AG09319 (cell line): ENCODE measurements around the gene GGT1.
"Not testable (repeated sequence)": the region's sequence is repeated elsewhere in the genome, so short reads cannot be mapped to it uniquely, and the experiment has no call there.

Experiments used
- DNase-seq: peaks from one replicate; pipeline ENCODE4 v3.0.0-alpha.2; 2010; ENCODE audit warnings: low read depth; ENCODE audit errors: extremely low read depth
- TF ChIP-seq, protein P1 (sequence below): IDR thresholded peaks from 2 replicates; pipeline ENCODE4 v1.5.1; 2011; ENCODE audit warnings: low read depth, mild to moderate bottlenecking, inconsistent platforms, low read length, moderate library complexity

The GGT1 gene

DNA sequence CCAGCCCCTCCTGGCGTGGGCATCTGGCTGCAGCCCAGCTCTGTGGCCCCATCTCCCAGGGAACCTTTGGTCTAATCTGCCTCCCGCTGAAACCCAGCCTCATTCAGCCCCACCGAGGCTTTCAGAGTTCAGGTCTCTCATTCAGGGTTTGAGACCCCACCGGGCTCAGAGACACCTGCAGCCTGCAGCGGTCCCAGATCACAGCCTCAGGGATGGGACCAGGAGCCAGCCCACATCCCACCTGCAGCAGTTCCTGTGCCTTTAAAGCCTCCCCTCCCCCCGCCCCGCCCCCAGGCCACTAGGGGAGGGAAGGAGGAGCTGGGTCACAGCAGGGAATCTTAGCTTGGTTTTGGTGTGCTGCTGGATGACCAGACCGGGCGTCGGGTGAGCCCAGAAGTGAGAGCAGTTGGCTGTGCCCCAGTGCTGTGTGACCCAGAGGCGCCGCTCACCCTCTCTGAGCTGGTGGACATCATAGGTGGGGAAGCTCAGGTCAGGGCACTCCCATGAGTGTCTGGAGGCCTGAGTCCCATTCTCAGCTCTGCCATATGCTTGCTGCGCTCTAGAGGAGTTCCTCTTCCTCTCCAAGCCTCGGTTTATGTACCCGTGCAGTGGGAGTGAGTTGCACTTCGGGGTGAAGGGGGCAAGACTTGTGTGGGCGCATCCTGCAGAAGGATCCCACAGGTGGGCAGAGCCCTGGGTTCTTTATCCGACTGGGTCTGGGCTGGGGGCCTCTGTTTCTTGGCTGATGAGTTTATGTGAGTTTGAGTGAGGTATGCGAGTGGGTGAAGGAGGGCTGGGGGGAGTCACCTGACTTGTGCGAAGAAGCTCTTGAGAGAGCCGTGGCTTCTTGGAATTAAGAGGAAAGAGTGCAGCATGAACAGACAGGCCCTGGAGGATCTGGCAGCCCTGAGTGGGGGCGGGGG is at the start of gene GGT1:
Gene GGT1 (plus strand): TSS at position 347 of the 923 bp plus-strand sequence. CDS start 7,889 bp downstream, outside the sequence.
- not testable (repeated sequence) for DNase-seq

DNA sequence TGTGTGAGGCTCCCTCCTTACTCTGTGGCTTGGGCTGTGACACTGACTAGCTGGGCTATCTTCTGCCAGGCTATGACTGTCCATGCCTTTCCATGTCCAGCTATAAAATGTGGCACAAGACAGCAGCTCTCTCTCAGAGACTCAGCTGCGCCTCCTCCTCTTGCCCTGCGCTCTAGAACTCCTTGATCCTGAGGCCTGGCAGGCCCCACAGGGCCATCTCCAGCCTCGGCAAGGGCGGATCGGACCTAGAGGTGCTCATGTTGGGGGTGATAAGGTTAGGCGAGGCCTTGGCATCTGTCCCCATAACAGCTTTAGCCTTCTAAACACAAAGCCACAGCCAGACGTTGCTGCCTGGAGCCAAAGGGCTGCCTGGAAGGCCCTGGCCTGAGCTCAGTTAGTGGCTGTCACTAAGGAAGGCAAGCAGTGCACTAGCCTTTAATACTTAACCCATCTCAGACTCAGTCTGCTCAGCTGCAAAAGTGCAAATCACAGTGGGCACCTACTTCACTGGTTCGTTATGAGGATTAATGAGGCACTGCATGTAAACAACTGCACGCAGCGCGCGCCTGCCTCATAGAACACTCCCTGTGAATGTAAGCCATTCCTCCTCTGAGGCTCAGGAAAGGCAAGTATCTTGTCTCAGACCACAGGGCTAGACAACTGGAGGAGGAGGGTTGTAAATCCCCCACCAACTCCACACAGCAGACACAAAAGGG is 49.2 kb upstream of the GGT1 start:
- TF ChIP-seq, protein P1, sequence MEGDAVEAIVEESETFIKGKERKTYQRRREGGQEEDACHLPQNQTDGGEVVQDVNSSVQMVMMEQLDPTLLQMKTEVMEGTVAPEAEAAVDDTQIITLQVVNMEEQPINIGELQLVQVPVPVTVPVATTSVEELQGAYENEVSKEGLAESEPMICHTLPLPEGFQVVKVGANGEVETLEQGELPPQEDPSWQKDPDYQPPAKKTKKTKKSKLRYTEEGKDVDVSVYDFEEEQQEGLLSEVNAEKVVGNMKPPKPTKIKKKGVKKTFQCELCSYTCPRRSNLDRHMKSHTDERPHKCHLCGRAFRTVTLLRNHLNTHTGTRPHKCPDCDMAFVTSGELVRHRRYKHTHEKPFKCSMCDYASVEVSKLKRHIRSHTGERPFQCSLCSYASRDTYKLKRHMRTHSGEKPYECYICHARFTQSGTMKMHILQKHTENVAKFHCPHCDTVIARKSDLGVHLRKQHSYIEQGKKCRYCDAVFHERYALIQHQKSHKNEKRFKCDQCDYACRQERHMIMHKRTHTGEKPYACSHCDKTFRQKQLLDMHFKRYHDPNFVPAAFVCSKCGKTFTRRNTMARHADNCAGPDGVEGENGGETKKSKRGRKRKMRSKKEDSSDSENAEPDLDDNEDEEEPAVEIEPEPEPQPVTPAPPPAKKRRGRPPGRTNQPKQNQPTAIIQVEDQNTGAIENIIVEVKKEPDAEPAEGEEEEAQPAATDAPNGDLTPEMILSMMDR = no peak
- no peak for DNase-seq

DNA sequence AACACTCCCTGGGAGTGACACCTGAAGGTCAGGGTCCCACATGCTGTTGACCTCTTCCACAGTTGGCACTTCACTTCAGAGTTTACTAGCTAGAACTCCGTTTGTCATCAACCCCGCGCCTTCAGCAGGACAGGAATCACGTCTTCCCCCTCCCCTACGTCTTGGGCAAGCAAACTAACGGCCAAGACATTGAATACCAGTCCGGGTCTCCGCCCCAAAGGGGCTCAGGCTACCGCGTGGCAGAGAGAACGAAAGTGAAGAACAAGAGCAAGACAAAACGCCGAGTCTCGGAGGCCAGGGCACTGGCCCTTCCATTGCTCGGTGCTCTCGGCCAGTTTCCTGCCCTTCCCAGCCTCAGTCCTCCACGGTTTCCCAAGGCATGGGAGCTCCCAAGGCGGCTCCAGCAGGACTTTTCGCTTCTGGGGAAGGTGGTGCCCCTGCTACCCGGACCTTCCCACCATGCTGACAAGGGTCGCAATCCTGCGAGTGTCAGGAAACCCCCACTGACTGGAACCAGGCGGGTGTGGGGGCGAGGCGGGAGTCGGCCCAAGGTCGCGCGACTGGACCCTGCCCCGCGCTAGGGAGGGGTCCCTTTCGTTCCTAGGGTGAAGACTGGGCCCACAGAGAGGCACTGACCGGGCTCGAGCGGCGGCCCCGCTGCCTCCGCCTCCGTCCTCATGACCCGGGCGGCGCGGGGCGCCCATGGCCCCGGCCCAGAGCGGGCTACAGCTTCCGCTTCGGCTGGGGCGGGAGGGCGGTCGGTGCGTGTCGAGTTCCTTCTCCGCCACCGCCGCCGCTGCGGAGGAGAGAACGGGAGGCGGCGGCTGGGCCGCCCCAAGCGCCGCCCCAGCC is 48.5 kb upstream of the GGT1 start, which contains the start of gene GUCD1:
Gene GUCD1 (minus strand): TSS at position 826 of the 852 bp plus-strand sequence. CDS start 147 bp downstream, at position 679.
- no peak for DNase-seq
- TF ChIP-seq, protein P1 = no peak

DNA sequence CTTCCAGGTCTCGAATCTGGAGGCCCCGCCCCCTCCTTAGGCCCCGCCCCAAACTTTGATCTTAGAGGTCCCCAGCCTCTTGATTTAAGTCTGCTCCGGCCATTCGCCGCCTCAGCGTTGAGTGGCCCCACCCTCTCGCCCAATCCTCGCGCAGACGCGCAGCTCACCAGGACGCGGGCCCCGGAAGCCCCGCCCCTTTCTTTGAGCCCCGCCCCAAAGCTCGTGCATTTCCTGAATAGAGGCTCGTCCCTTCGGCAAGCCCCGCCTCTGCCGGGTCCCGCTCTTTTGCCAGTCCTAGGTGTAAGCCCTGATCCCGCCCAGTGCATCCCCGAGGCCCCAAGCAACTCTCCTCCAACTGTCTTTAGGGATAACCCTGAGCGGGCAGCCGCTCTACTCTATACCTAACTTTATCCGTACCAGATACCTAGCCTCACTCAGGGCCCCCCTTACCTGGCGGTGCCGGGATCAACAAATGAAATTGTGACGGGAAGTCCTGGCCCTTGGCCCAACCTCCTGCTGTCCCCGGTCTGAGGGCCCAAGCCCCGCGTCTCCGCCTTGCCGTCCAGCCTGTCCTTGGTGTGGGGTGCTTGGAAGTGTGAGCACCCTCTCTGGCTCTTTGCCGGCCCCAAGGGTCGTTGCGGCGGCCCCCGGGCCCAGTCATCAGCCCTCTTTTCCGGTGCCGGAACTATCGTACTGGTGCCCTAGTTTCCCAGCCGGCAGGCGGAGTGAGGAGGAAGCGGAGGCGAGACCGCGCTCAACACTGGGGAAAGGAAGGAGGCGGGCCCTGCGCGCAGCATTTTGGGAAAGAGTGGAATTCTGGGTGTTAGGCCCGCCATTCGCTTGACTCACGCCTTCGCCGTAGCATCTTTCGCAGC is 47.6 kb upstream of the GGT1 start, which contains the start of gene SNRPD3:
Gene SNRPD3 (plus strand): TSS at position 835 of the 875 bp plus-strand sequence. CDS start 1,676 bp downstream, outside the sequence.
- DNase-seq = peak; percentile 98
- TF ChIP-seq, protein P1 = no peak; the same call in 1 of the 2 replicates

DNA sequence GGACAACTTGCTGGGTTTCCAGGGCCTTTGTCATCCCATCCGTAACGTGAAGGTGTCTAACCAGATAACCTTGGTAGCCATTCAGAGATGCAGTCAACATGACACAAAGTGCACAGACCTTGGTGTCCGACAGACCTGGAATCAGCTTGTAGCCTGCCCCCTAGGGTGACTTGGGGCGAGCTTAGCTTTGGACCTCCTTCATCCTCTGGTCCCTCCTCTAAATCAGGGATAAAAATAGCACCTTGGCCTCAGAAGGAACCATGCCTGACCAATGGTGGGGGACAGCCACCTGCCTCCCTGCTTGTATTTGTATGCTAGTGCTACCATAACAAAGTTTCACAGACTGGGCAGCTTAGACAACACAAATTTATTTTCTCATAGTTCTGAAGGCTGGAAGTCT is 43.5 kb upstream of the GGT1 start:
- no peak for DNase-seq
- TF ChIP-seq, protein P1 = no peak

DNA sequence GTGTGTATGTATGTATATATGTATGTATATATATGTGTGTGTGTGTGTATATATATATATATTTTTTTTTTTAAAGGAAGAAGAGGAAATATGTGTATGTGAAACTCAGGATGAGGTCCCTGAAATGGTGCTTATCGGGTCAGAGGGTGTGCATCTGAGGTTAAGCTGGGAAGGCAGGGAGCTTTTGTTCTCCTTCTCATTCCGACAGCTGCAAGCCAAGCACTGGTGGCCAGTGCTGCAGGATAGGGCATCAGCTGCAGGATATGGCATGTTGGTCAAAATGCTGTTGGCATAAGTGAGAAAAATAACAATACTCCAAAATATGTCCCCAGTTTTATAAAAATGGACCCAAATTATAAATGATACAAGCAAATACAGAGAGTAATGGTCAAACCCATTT is 39.7 kb upstream of the GGT1 start:
- TF ChIP-seq, protein P1 = no peak
- no peak for DNase-seq
